ENCODE measurements around the gene DLG2. TPM values are rescaled to one million over a fixed set of nuclear protein-coding genes. Genes with fewer than 3 reads are reported as not detected.

Gene DLG2
- total RNA-seq, 4 donors from 2014 or later, result 11.0 to 34.2 (median 19.8) TPM

DNA sequence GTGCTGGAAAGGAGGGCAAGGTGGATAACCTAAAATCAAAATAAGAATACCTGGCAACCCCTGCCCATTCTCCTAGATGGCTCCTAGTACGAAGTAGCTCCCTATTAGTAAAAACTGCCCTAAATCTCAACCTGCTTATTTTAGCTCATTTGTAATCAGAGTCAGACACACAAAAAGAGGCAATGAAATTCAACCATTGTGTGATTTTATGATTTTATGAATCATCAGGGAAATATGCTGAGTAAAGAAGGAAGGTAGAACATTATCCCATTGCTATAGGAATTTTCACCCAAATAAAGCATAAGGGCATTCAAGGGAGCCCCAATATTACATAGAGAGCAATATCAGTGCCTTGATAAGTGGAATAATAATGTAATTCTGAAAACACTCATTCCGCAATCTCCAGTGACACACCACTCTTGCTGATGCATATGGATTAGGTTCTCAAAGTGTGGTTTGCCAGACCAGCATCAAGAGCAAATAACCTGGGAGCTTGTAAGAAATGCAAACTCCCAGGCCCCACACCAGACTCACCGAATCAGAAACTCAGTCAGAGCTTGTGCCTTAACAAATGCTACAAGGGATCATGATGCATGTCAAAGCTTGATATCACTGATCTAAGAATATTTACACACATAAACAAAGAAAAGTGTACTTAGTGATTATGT, 789.6 kb downstream of the DLG2 start:
- H3K4me1 ChIP-seq, result no peaks in the 10 kb centered on the region
- H3K27ac ChIP-seq, result no peak overlapping the region
- no peak for TF ChIP-seq POLR2AphosphoS5 (IDR thresholded peaks at IDR 0.05)
- TF ChIP-seq EP300 (IDR thresholded peaks at IDR 0.05), result no peak
- no peak for TF ChIP-seq POLR2A (IDR thresholded peaks at IDR 0.05)
- TF ChIP-seq, protein P1, sequence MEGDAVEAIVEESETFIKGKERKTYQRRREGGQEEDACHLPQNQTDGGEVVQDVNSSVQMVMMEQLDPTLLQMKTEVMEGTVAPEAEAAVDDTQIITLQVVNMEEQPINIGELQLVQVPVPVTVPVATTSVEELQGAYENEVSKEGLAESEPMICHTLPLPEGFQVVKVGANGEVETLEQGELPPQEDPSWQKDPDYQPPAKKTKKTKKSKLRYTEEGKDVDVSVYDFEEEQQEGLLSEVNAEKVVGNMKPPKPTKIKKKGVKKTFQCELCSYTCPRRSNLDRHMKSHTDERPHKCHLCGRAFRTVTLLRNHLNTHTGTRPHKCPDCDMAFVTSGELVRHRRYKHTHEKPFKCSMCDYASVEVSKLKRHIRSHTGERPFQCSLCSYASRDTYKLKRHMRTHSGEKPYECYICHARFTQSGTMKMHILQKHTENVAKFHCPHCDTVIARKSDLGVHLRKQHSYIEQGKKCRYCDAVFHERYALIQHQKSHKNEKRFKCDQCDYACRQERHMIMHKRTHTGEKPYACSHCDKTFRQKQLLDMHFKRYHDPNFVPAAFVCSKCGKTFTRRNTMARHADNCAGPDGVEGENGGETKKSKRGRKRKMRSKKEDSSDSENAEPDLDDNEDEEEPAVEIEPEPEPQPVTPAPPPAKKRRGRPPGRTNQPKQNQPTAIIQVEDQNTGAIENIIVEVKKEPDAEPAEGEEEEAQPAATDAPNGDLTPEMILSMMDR (IDR thresholded peaks at IDR 0.05), result no peak
- no peaks in the 10 kb centered on the region for H3K9me3 ChIP-seq
- WGBS, 2 donors (ENCODE audit: low coverage in 1 of 2), result 89 to 95% methylated on average over 3 of the region's 3 CpGs
- H3K36me3 ChIP-seq, result no peaks in the 10 kb centered on the region
- H3K4me3 ChIP-seq, result no peak overlapping the region
- H3K27me3 ChIP-seq, result no peaks in the 10 kb centered on the region
- ATAC-seq, result no peak

DNA sequence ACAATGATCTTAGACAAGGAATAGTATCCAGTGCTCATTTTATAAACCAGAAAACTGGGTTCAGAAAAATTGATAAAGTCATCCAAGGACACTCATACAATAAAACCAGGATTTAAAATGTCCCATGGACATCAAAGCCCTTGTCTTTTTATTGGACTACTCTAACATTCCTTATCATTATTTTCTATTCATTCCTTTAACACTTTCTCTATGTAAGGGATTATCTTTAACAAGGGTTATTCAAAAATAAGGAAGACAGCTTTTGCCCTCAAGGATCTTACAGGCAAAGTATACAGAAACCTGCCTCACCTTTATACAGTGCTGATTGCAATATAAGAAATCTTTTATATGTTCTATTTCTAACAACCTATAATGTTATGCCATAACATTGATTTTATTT, 790.8 kb downstream of the DLG2 start:
- Histone ChIP-seq H3K36me3 (no peaks in the 10 kb centered on the region), H3K4me3 (no peak overlapping the region), H3K9me3 (no peaks in the 10 kb centered on the region), H3K27me3 (no peaks in the 10 kb centered on the region), H3K27ac (no peak overlapping the region), H3K4me1 (no peaks in the 10 kb centered on the region)
- no peak for ATAC-seq
- TF ChIP-seq POLR2AphosphoS5 (IDR thresholded peaks at IDR 0.05) (no peak), POLR2A (IDR thresholded peaks at IDR 0.05) (no peak), EP300 (IDR thresholded peaks at IDR 0.05) (no peak)
- TF ChIP-seq, protein P1 (IDR thresholded peaks at IDR 0.05), result no peak

DNA sequence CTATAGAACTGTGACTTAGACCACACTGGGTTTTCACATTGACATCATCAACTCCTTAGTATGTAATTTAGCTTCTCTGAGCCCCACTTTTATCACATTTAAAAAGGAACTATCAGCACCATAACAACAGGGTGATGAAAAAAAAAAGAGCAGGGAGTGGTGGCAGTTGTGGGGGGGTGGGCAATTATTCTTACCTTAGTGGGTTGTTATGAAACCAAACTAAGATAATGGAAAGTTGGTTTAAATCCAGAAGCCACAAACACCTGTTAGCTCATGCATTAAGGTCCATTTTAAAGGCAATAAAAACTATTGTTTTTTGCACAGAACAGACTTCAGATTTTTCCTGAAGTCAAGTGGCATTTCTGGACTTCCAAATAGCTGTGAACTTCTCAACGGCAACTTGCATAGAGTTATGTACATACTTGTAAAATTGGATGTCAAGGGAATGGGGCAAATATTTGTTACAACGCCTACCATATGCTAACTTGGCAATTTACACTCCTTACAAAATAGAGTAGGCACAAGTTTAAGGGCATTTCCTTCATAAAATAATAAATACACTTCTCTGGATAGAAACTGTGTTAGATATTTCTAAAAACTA, 793.6 kb downstream of the DLG2 start:
- H3K9me3 ChIP-seq, result no peaks in the 10 kb centered on the region
- H3K36me3 ChIP-seq, result no peaks in the 10 kb centered on the region
- no peaks in the 10 kb centered on the region for H3K27me3 ChIP-seq
- ATAC-seq, result no peak
- H3K4me3 ChIP-seq, result no peak overlapping the region
- no peaks in the 10 kb centered on the region for H3K4me1 ChIP-seq
- no peak for TF ChIP-seq EP300 (IDR thresholded peaks at IDR 0.05)
- no peak for TF ChIP-seq POLR2A (IDR thresholded peaks at IDR 0.05)
- TF ChIP-seq, protein P1 (IDR thresholded peaks at IDR 0.05), result no peak
- TF ChIP-seq POLR2AphosphoS5 (IDR thresholded peaks at IDR 0.05), result no peak
- WGBS, 2 donors (ENCODE audit: low coverage in 1 of 2), result 90 to 91% methylated on average over 2 of the region's 2 CpGs
- no peak overlapping the region for H3K27ac ChIP-seq

DNA sequence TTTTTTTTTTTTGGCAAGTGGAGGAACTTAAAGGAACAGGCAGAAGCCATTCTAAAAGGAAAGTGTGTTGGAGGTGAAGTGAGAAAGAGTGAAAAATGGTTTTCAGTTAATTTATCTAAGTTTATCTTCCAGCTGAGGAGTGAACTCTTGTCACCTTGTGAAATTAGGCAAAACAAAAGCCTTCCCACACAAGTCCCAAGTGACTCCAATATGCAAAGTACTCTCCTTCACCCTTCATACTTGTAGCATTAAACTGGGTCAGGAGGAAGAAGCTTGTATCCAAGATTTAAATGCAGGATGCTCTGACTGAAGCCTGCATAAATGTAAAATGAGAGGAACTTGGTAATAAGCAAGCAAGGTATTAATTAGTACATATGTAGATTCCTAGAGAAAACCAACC, 796.8 kb downstream of the DLG2 start:
- H3K27me3 ChIP-seq, result no peaks in the 10 kb centered on the region
- no peak overlapping the region for H3K27ac ChIP-seq
- no peaks in the 10 kb centered on the region for H3K36me3 ChIP-seq
- TF ChIP-seq, protein P1 (IDR thresholded peaks at IDR 0.05), result no peak
- TF ChIP-seq POLR2A (IDR thresholded peaks at IDR 0.05) (no peak), EP300 (IDR thresholded peaks at IDR 0.05) (no peak), POLR2AphosphoS5 (IDR thresholded peaks at IDR 0.05) (no peak)
- no peak overlapping the region for H3K4me3 ChIP-seq
- H3K4me1 ChIP-seq, result no peaks in the 10 kb centered on the region
- H3K9me3 ChIP-seq, result no peaks in the 10 kb centered on the region
- no peak for ATAC-seq

DNA sequence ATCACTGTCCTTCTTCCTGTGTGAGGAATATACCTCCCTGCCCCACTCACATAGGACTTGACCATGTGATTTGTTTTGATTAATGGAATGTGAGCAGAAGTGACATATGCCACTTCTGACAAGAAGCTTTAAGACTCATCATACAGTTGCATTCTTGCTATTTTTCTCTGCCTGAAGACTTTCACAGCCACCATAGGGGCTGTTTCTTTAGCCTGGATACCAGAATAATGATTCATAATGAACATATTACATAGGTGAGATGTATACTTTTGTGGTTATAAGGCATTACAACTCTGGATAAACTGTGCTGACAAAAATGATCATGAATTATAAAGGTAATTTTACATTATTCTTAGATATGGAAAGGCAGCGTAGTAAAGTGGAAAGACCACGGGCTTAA, 798.0 kb downstream of the DLG2 start:
- TF ChIP-seq, protein P1 (IDR thresholded peaks at IDR 0.05), result no peak
- TF ChIP-seq POLR2A (IDR thresholded peaks at IDR 0.05) (no peak), POLR2AphosphoS5 (IDR thresholded peaks at IDR 0.05) (no peak), EP300 (IDR thresholded peaks at IDR 0.05) (no peak)
- Histone ChIP-seq H3K4me1 (no peaks in the 10 kb centered on the region), H3K36me3 (no peaks in the 10 kb centered on the region), H3K9me3 (no peaks in the 10 kb centered on the region), H3K27me3 (no peaks in the 10 kb centered on the region), H3K4me3 (no peak overlapping the region), H3K27ac (no peak overlapping the region)
- no peak for ATAC-seq
- WGBS, 2 donors (ENCODE audit: low coverage in 1 of 2), result 78 to 95% methylated on average over 2 of the region's 2 CpGs
